ENCODE data around the gene GSTT2B.

GRCh38 chr22:24002272-24002671, 41.3 kb upstream of the GSTT2B start:
- TF ChIP-seq, protein P1, sequence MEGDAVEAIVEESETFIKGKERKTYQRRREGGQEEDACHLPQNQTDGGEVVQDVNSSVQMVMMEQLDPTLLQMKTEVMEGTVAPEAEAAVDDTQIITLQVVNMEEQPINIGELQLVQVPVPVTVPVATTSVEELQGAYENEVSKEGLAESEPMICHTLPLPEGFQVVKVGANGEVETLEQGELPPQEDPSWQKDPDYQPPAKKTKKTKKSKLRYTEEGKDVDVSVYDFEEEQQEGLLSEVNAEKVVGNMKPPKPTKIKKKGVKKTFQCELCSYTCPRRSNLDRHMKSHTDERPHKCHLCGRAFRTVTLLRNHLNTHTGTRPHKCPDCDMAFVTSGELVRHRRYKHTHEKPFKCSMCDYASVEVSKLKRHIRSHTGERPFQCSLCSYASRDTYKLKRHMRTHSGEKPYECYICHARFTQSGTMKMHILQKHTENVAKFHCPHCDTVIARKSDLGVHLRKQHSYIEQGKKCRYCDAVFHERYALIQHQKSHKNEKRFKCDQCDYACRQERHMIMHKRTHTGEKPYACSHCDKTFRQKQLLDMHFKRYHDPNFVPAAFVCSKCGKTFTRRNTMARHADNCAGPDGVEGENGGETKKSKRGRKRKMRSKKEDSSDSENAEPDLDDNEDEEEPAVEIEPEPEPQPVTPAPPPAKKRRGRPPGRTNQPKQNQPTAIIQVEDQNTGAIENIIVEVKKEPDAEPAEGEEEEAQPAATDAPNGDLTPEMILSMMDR (IDR thresholded peaks at IDR 0.05): no peak
- no peak for TF ChIP-seq POLR2A (IDR thresholded peaks at IDR 0.05)
